ENCODE measurements around the gene CARD10. TPM values are rescaled to one million over a fixed set of nuclear protein-coding genes. Genes with fewer than 3 reads are reported as not detected.
A peak's percentile ranks its signal among the peaks of the same experiment; 100 is the strongest.
"Not testable (repeated sequence)": the region's sequence is repeated elsewhere in the genome, so short reads cannot be mapped to it uniquely, and the experiment has no call there.

The CARD10 gene
- total RNA-seq, 4 donors from 2014 or later: 6.0 to 15.3 (median 8.8) TPM

DNA sequence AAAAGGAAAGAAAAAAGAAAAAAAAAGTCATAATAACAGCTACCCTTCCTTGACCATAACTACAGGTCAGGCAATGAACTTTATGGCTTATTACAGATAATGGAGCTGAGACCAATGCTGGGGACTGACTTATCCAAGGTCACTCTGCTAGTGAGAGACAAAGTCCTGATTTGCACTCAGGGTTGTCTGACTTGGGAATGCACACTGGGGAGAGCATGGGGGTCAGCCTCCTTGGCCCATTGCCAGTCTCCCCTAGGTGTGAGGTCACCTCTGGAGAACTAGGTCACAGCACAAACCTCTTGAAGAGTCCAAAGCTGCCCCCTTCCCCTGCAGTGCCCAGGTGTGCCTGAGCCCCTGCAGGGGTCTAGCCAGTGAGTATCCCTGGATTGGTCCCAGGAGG, 35.8 kb upstream of the CARD10 start:
- no peak overlapping the region for H3K4me3 ChIP-seq
- no peak for DNase-seq (ENCODE audit: extremely low spot score)
- TF ChIP-seq POLR2A (IDR thresholded peaks at IDR 0.05; ENCODE audit: low read depth) (no peak), POLR2AphosphoS5 (IDR thresholded peaks at IDR 0.05) (no peak), EP300 (IDR thresholded peaks at IDR 0.05) (no peak)
- TF ChIP-seq, protein P1, sequence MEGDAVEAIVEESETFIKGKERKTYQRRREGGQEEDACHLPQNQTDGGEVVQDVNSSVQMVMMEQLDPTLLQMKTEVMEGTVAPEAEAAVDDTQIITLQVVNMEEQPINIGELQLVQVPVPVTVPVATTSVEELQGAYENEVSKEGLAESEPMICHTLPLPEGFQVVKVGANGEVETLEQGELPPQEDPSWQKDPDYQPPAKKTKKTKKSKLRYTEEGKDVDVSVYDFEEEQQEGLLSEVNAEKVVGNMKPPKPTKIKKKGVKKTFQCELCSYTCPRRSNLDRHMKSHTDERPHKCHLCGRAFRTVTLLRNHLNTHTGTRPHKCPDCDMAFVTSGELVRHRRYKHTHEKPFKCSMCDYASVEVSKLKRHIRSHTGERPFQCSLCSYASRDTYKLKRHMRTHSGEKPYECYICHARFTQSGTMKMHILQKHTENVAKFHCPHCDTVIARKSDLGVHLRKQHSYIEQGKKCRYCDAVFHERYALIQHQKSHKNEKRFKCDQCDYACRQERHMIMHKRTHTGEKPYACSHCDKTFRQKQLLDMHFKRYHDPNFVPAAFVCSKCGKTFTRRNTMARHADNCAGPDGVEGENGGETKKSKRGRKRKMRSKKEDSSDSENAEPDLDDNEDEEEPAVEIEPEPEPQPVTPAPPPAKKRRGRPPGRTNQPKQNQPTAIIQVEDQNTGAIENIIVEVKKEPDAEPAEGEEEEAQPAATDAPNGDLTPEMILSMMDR (IDR thresholded peaks at IDR 0.05): no peak
- no peaks in the 10 kb centered on the region for H3K36me3 ChIP-seq
- intact Hi-C loops (cut with DNase I): no loop called here
- H3K9me3 ChIP-seq: no peaks in the 10 kb centered on the region
- H3K4me1 ChIP-seq: peaks cover 33 to 52% (median 38%) of the 10 kb centered on the region in 4 donors
- H3K27me3 ChIP-seq: no peaks in the 10 kb centered on the region
- H3K27ac ChIP-seq (replicated peaks in 1 of 4): no peak overlapping the region

DNA sequence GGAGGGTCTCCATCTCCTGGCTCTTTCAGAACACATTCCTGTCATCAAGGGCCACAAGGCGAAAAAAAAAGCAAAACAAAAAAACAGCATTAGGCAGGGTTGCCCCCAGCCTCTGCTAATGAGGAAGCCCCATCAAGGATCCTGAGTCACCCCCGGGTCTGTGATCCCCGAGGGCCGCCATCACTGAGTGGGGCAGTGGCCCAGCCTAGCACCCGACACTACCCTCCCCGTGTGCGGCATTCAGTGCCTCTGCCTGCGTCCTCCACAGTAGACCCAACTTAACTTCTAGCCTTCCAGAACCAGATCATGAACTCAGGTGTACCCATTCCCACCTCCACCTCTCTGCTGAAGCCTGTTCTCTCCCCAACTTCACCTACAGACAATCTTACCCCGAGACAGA, 34.5 kb upstream of the CARD10 start:
- Histone ChIP-seq H3K4me1 (peaks cover 38 to 54% (median 41%) of the 10 kb centered on the region in 4 donors), H3K4me3 (no peak overlapping the region), H3K27ac (replicated peaks in 1 of 4) (no peak overlapping the region), H3K36me3 (no peaks in the 10 kb centered on the region), H3K27me3 (no peaks in the 10 kb centered on the region), H3K9me3 (no peaks in the 10 kb centered on the region)
- TF ChIP-seq EP300 (IDR thresholded peaks at IDR 0.05) (no peak), POLR2AphosphoS5 (IDR thresholded peaks at IDR 0.05) (no peak), POLR2A (IDR thresholded peaks at IDR 0.05; ENCODE audit: low read depth) (no peak)
- TF ChIP-seq, protein P1 (IDR thresholded peaks at IDR 0.05): no peak
- no peak for DNase-seq (ENCODE audit: extremely low spot score)
- intact Hi-C loops (cut with DNase I): no loop called here
- 96% methylated on average over 7 of the region's 9 CpGs for WGBS

DNA sequence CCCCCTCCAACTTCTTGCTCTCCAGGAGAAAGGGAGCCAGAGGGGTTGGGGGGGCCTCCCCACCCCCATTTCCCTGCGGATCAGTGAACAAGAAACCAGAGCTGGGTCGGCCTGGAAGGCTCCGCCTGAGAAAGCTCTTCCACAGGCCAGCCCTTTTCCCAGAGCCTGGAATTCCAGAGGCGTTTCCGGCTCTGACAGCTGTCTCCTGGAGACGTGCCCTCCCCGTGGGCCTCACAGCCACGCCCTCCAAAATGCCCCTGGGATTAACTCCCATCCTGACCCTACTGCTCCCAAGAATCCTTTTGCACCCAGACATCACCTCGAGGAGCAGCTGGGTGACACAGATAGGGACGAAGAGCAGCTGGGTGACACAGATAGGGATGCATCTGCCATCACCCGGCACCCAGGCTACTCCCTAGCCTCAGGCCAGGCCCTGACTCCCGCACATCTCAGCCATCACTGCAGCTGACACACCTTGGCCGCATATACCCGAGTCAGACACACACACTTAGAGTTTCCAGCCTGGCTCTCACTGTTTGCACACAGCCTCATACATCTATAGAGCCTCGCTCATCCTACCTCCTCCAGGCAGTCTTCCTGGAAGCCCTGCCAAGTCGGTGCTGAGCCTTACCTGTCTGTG, 33.4 kb upstream of the CARD10 start:
- peaks cover 42 to 51% (median 44%) of the 10 kb centered on the region in 4 donors for H3K4me1 ChIP-seq
- TF ChIP-seq, protein P1 (IDR thresholded peaks at IDR 0.05): no peak
- TF ChIP-seq EP300 (IDR thresholded peaks at IDR 0.05) (no peak), POLR2AphosphoS5 (IDR thresholded peaks at IDR 0.05) (no peak), POLR2A (IDR thresholded peaks at IDR 0.05; ENCODE audit: low read depth) (no peak)
- no peaks in the 10 kb centered on the region for H3K36me3 ChIP-seq
- no peaks in the 10 kb centered on the region for H3K27me3 ChIP-seq
- peak overlapping the region; percentile 50 to 72 (median 70) for H3K27ac ChIP-seq (replicated peaks in 1 of 4)
- DNase-seq (ENCODE audit: extremely low spot score): no peak
- intact Hi-C loops (cut with DNase I): no loop called here
- no peak overlapping the region for H3K4me3 ChIP-seq
- no peaks in the 10 kb centered on the region for H3K9me3 ChIP-seq
- WGBS: 52% methylated on average over 13 of the region's 16 CpGs

DNA sequence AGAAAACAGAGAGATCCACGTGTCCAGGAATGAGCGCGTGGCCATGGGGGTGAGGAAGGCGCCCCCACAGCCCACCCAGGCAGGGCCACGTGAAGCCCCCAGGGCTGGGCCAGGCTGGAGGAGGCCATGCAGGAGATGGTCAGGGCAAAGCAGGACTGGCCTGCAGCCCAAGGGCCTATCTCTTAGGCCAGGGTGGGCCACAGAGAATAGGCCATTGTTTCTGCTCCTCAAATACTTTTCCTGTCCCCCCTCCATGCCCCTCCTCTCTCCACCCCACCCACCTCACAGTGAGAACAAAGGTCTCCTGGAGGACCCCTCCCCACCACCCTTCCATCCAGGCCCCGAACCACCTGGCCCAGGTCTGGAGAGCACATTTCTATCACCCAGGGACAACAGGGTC, 32.8 kb upstream of the CARD10 start:
- Histone ChIP-seq H3K27me3 (no peaks in the 10 kb centered on the region), H3K9me3 (no peaks in the 10 kb centered on the region), H3K27ac (replicated peaks in 1 of 4) (peak overlapping the region; percentile 50 to 72 (median 70)), H3K36me3 (no peaks in the 10 kb centered on the region), H3K4me1 (peaks cover 44 to 54% (median 49%) of the 10 kb centered on the region in 4 donors), H3K4me3 (no peak overlapping the region)
- TF ChIP-seq EP300 (IDR thresholded peaks at IDR 0.05): no peak
- no peak for TF ChIP-seq POLR2A (IDR thresholded peaks at IDR 0.05; ENCODE audit: low read depth)
- TF ChIP-seq, protein P1 (IDR thresholded peaks at IDR 0.05): no peak
- TF ChIP-seq POLR2AphosphoS5 (IDR thresholded peaks at IDR 0.05): no peak
- WGBS: 71% methylated on average over 5 of the region's 6 CpGs
- no peak for DNase-seq (ENCODE audit: extremely low spot score)
- intact Hi-C loops (cut with DNase I): no loop called here

- H3K36me3 ChIP-seq; H3K27ac ChIP-seq (replicated peaks in 1 of 4); intact Hi-C loops (cut with DNase I); H3K4me3 ChIP-seq; H3K27me3 ChIP-seq; DNase-seq (ENCODE audit: extremely low spot score); H3K9me3 ChIP-seq: not testable (repeated sequence)
- WGBS: 83% methylated on average over 9 of the region's 9 CpGs
- H3K4me1 ChIP-seq: peaks cover 48 to 60% (median 58%) of the 10 kb centered on the region in 4 donors
Observed at GRCh38 chr22:37550921-37551320, 31.7 kb upstream of the CARD10 start.

All from esophagus muscularis mucosa (tissue), 4 donors.